HG02763 (cell line): ENCODE data around the gene NPR3.
"Not testable (repeated sequence)": the region's sequence is repeated elsewhere in the genome, so short reads cannot be mapped to it uniquely, and the experiment has no call there.

Experiments used
- ATAC-seq: cut with Tn5 transposase; IDR thresholded peaks from one replicate; pipeline ENCODE4 v1.9.1; 2021; ENCODE audit warnings: mild to moderate bottlenecking, moderate library complexity; ENCODE audit not compliant: unreplicated experiment

The NPR3 gene

GRCh38 chr5:32805462-32805861 lies 94.3 kb downstream of the NPR3 start:
- not testable (repeated sequence) for ATAC-seq

DNA sequence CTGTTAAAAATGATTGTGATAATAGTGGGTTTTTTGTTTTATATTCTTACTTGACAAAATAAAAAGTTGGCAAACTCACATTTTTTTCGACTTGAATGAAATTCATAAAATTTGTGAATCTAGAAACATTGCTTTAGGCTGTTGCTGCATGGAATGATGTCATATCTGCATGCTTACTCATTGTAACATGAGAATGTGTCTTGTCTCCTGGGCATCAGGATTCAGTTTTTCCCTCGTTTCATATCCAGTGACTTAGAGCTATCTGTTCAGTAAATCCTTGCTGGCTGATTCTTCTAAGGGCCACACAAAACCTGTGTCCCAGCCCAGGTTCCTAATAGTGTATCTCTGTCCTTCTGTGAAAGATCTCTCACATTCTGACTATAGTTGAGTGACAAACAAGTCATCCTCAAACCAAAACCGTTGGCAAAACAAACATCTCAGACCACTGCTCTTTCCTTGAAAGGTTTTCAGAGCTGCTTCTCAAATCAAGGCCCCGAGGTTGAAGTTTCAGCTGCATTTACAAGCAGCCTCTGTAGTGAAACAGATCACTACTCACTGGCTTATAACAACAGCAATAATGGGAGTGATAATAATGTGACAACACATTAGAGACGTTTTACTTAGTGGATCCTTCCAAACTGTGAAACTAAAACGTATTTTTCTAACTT lies 95.0 kb downstream of the NPR3 start:
- ATAC-seq = no peak

- no peak for ATAC-seq
Observed at GRCh38 chr5:32808783-32809182, 97.7 kb downstream of the NPR3 start.

- ATAC-seq = no peak
Observed at GRCh38 chr5:32810804-32811203, 99.7 kb downstream of the NPR3 start.

DNA sequence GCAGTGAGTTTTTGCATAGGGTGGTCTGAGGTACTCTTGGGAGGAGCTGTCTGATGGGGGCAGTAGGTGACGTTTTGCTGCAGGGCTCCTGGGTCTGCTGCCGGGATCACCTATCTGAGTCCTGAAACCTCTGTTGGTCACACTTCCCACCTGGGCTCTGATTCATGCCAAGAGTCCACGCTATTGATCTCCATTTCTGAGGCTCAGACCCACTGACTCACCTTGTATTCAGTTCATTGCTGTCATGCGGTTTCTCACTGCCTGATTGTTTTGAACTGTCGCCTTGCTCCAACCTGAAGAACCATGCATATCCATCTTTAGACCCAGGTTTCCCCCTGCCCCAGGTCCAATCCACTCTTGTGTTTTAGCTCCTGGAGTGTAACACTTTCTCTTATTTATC lies 101.3 kb downstream of the NPR3 start:
- no peak for ATAC-seq

DNA sequence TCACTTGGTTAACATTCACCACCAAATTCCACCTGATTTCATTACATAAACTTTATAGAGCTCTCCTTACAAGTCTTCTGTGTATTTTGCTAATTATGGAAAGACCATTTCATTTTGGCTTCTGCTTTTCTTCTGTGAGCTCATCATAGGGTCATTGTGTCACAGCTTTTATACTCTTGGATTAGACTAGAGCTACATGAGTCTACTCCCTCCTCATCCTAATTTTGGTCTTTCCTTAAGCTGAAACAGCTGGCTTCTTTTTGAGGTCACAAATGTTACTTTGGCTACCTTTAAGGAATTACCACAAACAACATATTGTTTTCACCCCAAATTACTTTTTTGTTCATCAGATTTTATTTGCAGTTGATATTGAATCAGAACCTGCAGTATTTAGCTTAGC lies 103.0 kb downstream of the NPR3 start:
- ATAC-seq = no peak

DNA sequence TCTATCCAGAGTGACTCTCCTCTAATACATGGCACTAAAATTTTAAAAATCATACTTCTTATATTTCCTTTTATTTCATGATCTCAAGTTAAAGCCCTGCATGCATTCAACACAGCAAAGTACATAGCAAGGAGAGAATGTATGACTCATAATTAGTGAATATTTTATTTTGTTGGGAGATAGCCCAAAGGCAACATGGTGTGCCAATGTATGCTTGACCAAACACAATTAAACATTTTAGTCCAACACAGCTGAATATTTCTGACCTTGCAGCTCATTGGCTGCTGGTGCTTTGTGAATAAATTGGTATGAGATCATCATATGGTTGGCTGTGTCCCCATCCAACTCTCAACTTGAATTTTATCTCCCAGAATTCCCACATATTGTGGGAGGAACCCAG lies 103.5 kb downstream of the NPR3 start:
- no peak for ATAC-seq

DNA sequence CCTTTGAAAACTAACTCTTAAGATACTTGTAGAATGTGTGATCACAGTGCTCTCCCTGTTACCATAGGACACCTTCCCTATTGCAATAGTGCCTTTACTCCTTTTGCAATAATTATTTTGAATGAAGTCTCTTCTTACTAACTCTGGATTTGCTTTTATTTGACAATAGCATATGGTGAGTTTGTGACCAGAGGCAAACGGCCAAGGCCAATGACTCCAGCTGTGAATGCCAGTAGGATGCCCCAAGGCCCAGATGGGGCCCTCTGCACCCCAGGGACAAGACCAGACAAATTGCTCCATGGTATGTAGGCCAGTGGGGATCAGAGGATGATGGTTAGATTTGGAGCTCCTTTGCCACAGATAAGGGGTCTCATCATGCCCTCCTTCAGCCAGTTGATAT lies 116.9 kb downstream of the NPR3 start:
- no peak for ATAC-seq

- no peak for ATAC-seq
Observed at GRCh38 chr5:32828492-32828891, 117.4 kb downstream of the NPR3 start.

- ATAC-seq = no peak
Observed at GRCh38 chr5:32831624-32832023, 120.5 kb downstream of the NPR3 start.

DNA sequence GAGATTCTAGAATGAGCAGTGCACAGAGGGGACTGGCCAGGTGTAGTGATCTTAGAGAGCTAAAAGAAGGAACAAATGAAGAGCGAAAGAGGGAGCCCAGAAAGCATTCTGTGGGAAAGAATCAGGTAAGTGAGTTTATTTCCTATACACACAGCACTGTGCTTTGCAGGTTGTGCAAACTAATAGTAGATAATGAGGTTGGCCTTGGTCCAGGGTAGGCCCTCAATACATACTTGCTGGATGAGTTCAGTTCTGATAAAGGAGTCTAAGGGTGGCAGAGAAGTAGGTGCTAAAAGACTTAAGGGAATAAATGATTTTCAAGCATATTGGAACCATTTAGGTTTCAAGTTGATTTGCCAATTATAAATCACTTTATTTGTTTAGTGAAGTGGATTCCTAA lies 122.0 kb downstream of the NPR3 start:
- no peak for ATAC-seq

GRCh38 chr5:32833663-32834062 lies 122.5 kb downstream of the NPR3 start:
- ATAC-seq = no peak

DNA sequence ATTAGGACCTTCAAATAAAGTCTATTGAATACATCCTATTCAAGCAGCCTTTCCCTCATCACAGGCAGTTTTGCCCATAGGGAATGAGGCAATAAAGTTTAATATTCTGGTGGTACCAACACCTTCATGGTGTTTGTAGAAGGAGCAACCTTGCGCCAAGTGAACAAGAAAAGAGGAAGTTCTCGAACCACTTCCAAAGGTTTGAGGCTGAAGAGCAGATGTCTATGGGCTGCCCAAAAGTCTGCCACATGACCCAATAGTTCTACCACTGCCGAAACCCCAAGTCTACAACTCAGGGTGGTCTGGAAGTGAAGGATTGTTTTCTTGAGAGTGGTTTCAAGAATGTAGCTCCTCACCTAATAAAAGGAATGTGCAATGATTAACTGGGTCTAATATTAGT lies 123.1 kb downstream of the NPR3 start:
- no peak for ATAC-seq

GRCh38 chr5:32836176-32836575 lies 125.1 kb downstream of the NPR3 start:
- no peak for ATAC-seq

DNA sequence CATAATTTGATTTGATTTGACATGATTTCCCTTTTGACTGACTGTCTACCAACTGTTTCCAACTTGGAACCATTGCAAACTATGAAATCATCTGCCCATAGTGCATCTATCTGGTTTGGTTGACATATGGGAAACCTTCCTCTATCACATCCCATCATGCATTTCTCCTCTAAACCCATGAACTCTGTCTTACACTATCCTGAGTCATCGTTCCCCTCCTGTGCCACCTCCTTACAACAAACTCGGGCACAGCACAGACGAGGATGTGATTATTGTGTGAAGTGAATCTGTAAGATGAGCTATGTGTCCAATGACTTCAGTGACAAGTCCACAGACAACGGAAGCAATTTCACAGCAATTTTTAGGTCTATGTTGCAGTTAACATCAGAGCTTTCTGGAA lies 126.1 kb downstream of the NPR3 start:
- ATAC-seq = no peak

DNA sequence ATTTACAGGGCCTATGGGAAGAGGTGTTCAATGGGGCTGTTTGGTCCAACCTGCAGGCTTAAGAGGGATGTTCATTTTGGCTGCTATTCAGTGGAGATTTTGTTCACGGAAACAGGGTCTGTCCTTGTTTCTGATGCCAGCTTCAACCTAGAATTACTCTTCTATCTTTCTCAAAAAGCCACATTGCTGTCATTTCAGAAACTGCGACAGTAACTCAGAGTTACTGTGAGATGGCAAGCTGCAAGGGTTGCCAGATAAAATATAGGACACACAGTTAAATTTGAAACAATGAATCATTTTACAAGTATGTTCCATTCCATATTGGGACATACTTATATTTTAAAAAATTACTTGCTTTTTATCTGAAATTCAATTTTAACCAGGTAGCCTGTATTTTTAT lies 128.0 kb downstream of the NPR3 start:
- ATAC-seq = no peak

DNA sequence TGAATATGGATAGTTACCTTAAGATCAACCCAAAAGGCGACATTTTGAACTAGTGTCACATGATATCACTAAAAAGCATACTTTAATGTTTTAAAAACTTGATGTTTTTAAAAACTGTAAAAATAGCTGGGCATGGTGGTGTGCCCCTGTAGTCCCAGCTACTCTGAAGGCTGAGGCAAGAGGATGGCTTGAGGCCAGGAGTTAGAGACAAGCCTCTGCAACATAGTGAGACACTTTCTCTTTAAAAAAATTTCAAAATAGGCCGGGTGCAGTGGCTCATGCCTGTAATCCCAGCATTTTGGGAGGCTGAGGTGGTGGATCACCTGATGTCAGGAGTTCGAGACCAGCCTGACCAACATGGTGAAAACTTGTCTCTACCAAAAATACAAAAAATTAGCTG lies 129.5 kb downstream of the NPR3 start:
- no peak for ATAC-seq
